GM18505 (cell line): ENCODE data around the gene GPR152.
A peak's percentile ranks its signal among the peaks of the same experiment; 100 is the strongest.
"Not testable (repeated sequence)": the region's sequence is repeated elsewhere in the genome, so short reads cannot be mapped to it uniquely, and the experiment has no call there.

Experiments used
- ATAC-seq: cut with Tn5 transposase; IDR thresholded peaks from one replicate; pipeline ENCODE4 v1.9.1; 2021; ENCODE audit not compliant: unreplicated experiment
- POLR2A ChIP-seq: IDR thresholded peaks from 4 replicates; pipeline ENCODE4 v1.6.1; 2011; ENCODE audit warnings: borderline replicate concordance; ENCODE audit not compliant: insufficient read depth, insufficient read length; ENCODE audit errors: extremely low read depth

GPR152 gene

DNA sequence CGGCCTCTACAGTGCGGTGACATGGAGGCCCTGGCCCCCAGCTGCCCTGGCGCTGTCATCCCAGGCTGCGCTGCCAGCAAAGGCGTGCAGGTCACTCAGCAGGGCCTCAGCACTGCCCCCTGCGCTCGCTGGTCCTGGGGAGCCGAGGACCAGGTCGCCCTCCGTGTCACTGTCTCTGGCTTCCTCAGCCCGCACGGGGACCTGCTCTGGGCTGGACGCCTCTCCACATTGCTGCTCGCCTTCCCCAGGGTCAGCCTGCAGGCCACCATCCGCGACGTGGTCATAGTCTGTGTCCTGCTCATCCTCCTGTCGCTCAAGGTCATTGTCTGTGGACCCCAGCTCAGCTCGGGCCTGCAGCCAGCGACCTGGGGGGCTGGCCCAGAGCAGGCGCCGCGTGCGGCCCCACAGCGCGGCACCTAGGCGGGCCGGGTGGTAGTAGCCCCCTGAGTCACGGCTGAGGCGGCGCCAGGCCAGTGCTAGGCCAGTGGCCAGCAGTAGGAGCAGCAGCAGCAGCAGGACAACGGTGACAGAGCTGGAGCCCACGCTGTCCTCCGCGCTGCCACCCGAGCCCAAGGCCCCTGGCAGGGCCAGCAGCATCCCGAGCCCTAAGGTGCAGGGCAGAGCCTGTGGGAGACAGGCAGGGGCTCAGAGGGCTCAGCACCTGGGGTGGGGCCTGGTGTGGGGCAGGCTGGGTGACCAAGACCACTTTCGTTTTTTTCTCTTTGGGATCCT lies 16.6 kb downstream of the GPR152 start:
- ATAC-seq: no peak
- TF ChIP-seq POLR2A: peak; percentile 70

DNA sequence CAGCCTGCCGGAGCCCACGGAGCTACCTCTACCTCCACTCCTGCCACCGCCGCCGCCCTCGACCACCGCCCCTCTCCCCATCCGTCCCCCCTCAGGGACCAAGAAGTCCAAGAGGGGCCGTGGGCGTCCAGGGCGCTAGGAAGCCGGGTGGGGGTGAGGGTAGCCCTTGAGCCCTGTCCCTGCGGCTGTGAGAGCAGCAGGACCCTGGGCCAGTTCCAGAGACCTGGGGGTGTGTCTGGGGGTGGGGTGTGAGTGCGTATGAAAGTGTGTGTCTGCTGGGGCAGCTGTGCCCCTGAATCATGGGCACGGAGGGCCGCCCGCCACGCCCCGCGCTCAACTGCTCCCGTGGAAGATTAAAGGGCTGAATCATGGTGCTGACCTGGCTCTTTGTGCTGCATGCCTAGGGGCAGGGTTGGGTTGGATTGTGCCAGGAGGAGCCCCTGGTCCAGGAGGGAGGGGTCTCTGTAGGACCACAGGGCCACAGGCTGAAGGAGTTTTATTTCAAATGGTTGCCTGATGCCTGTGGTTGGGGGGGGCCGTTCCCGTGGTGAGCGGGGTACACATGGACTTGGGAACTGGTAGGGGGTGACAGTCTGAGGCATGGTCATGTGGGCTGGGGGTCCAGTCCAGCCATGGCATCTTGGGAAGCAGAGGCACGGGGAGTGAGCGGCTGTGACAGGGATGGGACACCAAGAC lies 17.4 kb downstream of the GPR152 start:
- no peak for ATAC-seq
- TF ChIP-seq POLR2A: no peak

DNA sequence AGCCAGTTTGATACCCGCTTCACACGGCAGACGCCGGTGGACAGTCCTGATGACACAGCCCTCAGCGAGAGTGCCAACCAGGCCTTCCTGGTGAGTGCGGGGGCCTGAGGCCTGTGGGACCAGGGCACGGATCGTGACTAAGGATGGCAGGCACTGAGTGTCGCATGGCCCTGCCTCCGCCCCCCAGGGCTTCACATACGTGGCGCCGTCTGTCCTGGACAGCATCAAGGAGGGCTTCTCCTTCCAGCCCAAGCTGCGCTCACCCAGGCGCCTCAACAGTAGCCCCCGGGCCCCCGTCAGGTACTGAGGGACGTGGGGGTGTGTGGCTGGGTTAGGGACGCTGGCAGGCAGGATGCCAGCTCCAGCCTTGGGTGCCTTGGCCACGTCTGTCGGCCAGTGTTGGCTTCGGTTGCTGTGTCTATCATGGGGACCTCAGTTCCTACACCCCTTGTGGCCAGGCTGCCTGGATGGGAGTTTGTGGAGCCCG lies 18.1 kb downstream of the GPR152 start:
- no peak for ATAC-seq
- TF ChIP-seq POLR2A: peak; percentile 77

DNA sequence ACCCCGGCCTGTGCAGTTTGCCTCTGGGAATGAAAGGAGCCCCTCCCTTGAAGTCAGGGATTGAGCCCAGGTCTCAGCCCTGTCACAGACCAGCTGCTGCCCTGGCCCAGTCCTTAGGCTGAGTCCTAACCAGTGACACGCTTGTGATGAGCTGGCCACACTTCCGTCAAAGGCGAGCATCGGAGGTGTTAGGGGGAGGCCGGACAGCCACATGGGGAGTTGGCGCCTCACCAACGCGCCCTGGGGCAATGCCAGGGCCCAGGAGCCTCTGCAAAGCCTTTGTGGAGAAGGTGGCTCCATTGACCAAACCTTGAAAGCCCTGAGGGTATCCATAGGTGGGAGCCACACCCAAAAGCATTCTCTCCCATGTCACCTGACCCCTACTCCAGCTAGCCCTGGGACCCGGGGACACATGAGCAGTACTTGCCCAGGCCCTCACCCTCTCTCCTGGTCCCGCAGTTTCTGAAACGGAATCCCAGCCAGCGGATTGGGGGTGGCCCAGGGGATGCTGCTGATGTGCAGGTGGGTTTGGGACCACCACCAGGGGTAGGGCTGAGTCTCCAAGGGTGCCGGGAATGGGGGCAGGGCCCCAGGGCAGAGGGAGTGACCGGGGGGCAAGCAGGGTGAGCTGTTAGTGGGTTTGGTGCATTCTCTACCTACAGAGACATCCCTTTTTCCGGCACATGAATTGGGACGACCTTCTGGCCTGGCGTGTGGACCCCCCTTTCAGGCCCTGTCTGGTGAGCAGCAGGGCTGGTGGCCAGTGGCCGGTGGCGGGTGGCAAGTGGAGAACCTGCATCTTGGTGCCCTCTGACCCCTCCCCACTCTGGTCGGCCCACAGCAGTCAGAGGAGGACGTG lies 18.8 kb downstream of the GPR152 start:
- ATAC-seq: no peak

DNA sequence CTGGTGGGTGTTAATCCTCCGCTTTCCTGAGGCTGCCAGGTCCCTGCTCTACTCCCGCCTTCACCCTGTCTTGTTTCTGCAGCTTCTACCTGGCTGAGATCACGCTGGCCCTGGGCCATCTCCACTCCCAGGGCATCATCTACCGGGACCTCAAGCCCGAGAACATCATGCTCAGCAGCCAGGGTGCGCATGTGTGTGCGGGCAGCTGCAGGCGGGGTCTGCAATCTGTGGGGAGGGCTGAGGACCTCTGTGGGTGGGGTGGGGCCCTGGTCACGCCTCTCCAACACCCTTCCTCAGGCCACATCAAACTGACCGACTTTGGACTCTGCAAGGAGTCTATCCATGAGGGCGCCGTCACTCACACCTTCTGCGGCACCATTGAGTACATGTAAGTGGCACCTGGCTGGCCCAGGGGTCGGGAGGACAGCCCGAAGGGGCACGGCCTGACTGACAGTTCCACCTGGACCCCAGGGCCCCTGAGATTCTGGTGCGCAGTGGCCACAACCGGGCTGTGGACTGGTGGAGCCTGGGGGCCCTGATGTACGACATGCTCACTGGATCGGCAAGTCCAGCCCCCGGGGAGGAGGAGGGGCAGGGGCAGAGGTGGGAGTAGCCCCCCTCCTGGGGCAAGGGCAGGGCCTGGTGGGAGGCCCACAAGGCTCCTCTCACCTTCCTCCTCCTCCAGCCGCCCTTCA lies 19.7 kb downstream of the GPR152 start:
- no peak for ATAC-seq

More for the DNA sequence above, 18.8 kb downstream of the GPR152 start:
- no peak for TF ChIP-seq POLR2A

DNA sequence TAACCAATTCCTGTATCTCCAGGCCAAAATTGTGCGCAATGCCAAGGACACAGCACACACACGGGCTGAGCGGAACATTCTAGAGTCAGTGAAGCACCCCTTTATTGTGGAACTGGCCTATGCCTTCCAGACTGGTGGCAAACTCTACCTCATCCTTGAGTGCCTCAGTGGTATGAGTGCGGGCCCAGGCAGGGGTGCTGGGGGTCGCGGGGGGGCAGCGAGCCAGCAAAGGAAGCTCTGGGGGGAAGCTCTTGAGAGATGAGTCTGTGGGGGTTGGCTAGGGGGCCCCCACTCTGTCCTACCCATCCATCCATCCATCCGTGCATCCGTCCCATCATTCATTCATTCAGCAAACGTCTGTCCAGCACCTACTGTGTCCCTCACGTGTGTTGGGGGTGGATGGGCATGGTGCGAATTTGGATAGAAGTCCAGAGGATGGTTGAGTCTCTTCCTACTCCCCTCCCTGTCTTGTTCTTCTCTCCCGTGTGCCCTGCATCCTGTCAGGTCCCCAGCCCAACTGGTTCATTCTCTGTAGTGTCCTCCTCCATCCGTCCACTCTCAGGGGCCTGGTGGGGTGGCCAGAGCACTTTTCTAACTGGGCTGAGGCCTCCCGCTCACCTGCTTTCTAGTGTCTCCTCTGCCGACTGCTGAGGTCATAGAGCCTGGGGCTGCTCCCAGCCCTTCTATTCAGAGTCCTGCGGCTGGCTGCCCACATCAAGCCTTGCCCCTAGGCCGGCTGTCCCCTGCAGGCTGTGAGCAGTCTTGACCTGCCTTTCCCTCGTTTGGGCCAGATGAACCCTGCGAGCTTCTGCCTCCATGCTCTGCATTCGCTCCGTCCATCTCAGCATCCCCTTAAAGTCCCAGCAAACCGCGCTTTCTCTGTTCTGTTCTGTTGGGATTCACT lies 20.9 kb downstream of the GPR152 start:
- ATAC-seq: no peak
- TF ChIP-seq POLR2A: no peak

More for the DNA sequence above, 19.7 kb downstream of the GPR152 start:
- no peak for TF ChIP-seq POLR2A

DNA sequence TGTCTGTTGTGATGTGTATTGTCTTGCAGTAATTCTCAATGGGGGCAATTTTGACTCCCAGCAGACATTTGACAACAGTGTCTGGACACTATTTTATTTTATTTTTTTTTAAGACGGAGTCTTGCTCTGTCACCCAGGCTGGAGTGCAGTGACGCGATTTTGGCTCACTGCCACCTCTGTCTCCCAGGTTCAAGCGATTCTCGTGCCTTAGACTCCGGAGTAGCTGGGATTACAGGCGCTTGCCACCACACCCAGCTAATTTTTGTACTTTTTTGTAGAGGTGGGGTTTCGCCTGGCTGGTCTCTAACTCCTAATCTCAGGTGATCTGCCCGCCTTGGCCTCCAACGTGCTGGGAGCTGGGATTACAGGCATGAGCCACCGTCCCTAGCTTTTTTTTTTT lies 22.8 kb downstream of the GPR152 start:
- no peak for TF ChIP-seq POLR2A
- ATAC-seq: no peak

DNA sequence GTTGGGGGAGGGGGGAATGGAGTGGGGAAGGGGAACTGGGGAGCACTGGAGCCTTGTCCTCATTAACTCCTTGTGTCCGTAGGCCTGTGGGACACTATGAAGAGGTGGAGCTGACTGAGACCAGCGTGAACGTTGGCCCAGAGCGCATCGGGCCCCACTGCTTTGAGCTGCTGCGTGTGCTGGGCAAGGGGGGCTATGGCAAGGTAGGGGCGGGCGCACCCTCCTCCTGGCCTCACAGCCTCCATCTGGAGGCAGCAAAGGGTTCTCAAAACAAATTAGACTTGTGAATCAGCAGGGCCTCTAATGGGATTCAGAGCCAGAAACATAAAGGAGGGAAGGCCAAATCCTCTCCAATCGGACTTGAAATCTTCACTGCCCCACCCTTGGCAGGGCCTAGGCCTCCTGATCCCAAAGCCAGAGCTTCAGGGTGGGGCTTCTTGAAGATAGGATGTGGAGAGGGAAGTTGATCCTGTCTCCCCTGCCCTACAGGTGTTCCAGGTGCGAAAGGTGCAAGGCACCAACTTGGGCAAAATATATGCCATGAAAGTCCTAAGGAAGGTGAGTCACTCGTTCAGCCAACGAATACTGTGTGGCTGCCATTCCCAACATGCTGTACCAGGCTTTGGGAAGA lies 23.4 kb downstream of the GPR152 start:
- ATAC-seq: no peak
- TF ChIP-seq POLR2A: no peak

DNA sequence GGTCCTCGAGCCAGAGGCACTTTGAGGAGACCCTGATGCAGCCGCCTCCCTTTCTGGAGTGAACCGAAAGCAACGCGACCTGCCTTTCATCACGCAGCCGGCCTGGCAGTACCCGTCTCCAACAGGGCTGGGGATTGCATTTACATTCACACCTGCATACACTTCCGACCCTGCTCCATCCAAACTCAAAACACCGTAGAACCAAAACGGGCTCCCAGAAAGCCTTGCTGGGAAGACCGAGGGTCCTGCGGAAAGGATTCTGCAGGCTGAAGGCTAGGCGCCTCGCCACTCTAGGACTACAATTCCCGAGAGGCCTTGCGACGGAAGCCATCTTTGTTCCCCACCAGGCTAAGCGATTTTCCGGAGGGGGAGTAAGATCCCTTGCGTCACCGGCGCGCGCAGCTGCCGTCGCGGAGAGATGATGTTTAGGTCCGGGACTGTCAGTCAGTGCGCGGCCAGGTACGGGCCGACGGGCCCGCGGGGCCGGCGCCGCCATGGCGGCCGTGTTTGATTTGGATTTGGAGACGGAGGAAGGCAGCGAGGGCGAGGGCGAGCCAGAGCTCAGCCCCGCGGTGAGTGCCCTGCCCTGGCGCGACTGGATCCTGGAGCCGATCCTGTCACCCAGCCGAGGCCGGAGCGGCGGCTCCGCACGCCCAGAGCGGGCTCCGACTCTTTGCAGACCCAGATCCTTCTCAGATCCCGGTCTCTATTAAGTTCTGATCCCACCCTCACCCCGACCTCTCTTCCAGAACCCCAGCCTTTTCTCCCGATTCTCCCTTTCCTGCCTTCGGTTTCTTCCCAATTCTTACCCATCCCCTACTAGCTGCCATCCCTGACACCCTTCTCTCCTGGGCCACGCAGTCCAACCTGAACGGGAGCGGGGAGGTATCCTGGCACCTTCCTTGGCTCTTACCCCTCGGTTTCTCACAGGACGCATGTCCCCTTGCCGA lies 24.2 kb downstream of the GPR152 start, which contains the start of gene RPS6KB2:
Gene RPS6KB2, plus strand, starts transcription at position 443 of the 950 bp plus-strand sequence. Its CDS starts 52 bp downstream, at position 495.
- ATAC-seq: peak; percentile 81
- TF ChIP-seq POLR2A: peak; percentile 90

DNA sequence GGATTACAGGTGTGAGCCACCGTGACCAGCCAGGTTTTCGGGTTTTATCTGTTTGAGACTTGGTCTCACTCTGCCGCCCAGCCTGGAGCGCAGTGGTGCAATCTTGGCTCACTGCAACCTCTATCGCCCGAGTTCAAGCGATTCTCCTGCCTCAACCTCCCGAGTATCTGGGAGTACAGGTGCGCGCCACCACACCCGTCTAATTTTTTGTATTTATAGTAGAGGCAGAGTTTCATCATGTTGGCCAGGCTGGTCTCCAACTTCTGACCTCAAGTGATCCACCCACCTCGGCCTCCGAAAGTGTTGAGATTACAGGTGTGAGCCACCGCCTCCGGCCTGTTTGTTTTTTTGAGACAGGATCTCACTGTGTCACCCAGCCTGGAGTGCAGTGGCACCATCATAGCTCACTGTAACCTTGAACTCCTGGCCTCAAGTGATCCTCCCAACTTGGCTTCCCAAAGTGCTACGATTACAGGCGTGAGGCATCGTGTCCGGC lies 25.1 kb downstream of the GPR152 start:
- ATAC-seq: not testable (repeated sequence)
